HG03378 (cell line): ENCODE measurements around the gene ZNF219.

Experiments used
- ATAC-seq: cut with Tn5 transposase; IDR thresholded peaks from one replicate; pipeline ENCODE4 v1.9.1; 2021; ENCODE audit warnings: mild to moderate bottlenecking, moderate library complexity; ENCODE audit not compliant: unreplicated experiment

ZNF219 gene

DNA sequence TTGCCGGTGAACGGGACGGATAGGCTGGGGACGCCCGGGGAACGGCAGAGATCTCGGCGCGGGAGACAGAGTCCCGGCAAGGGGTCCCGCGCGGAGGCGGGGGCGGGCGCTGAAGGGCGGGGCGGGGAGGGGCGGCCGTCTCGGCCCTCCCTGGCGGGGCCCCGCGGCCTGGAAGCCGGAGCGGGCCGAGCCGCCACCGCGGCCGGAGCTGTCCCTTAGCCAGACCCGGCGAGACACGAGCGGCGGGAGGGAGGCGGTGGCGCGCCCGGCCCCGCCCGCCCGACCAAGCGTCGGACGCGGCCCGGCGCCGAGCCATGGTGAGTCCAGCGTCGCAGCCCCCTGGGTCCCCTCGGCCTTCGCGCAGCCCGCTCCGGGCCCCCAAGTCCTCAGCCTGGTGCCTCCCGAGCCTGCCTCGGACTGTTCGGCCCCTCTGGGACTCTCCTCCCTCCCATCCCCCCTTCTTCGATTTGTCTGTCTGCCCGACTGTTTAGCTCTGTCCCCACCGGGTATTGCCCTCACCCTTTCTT lies 28.3 kb downstream of the ZNF219 start, which contains the start of gene ARHGEF40:
Gene ARHGEF40, plus strand, starts transcription at position 222 of the 527 bp plus-strand sequence. Its CDS starts 93 bp downstream, at position 315.
- ATAC-seq, result no peak

DNA sequence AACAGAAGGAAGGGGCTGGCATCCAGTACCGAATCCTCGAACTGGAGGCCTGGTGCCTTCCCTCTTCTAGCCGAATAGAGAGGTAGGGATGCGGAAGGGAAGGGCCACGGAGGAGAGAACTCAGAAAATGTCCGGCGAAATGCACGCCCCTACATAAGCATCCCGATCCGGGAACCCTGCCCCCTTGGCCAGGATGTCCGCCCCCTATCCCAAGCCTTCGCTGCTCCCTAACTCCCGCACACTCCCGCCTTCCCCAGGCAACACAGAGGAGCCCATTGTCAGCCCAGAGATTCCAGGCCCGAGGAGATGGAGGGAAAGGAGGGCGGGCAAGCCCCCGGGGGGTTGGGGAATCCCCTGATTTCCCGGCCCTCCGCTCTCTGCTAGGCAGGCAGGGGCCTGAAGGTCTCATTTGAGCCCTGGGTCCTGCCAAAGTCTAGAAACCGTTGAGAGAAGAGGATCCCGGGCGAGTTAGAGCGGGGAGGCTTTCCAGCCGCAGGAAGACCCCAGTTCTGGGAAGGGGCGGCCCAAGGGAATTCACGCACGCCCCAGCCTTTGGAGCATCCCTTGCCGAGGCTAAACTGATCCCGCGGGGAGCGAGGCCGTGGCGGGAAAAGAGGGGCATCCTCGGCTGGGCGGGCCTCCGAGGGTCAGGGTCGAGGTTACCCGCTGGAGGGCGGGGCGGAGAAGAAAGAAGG lies 28.9 kb downstream of the ZNF219 start:
- no peak for ATAC-seq

DNA sequence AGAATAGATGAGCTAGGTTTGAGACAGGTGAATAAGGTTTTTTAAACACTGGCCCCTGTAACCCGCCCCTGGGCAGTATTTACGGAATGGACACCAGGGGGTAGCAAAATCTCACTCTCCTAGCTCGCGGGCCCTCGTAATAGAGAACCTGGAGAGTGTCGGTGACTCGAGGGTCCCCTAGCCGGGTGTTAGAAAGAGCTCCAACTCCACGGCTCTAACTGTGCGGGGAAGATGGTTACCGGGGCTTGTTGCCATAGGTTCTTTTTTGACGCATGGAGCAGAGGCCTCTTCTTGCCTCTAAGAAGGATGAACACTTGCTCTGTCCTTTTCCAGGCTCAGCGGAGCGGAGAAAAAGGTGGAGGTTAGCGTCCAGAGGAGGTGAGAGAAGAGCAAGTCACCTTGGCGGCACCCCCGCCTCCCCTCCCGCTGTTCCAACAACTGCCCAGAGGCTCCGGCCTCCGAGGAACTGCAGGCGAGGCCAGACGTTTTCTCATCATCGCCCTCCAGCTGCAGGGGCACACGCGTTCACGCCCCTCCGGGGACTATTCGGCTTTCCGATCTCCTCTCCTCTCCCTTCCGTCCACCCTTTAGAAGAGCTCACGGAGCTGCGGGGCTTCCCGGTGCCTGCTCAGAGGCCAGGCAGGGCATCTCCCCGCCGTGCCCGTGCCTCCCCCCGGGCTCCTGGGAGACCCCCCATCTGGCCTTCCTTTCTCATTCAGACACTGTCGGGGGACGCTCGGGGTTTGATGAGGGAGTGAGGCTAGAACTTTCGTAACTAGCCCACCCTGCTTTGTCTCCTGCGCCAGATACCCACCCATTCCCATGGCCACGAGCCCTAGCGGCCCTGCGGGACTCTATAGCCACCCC lies 29.7 kb downstream of the ZNF219 start:
- ATAC-seq, result no peak

DNA sequence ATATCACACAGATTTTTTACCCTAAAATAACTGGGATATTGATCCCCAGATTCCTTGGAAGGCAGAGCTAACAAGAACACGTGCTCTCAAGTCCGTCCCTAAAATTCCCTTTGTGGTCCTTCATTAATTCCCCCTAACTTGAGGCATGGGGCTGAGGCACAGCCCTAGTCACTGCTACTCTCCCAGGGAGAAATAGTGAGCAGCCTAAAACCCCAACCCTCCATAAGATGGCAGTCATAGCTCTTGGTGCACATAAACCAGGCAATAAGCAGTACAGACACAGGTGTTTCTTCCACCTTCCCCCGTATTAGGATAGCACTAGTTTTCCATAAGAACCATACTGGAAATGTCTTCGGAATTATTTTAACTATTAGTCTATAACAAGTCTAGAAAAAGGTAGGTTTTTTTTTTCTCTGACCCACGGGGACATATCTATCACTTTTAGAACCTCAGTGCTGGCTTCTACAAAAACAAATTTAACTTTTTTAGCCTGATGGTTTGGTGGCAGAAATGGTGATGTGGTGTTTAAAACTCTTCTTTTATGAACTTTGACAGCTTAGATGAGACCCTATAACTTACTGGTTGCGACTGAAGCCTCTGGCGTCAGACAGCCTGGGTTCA lies 31.5 kb downstream of the ZNF219 start:
- no peak for ATAC-seq

DNA sequence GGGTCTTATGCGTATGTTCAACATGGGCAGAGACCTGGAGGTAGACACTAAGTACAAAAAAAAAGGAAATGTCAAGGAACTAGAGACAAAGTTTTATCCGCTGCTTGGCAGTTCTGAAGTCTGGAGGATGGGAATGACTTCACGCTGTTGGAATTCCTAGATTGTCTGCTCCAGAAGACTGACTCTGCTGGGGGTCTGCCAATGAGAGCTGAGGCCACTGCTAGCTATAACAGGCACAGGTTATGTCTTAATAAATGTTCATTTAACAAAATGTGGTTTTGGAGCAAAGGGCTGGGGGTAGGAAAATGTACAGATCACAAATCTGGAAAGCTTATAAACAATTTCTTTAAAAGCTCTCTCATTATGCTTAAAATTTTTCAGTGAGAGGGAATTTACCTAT lies 35.0 kb downstream of the ZNF219 start:
- no peak for ATAC-seq

DNA sequence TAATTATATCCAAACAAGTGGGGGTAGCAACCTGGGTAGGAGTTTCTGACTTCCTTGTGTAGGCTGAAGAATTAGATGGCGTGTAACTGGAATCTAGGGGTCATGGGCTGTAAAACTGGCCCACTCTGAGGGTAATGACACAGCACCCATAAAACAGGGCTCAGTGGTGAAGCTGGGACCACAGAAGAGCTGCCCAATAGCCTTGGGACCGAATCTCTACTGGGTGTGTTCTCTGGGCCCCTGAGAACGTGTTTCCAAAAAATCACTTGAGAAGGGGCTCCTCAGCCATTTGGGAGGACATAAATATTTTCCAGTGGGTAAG lies 37.1 kb downstream of the ZNF219 start:
- ATAC-seq, result no peak

DNA sequence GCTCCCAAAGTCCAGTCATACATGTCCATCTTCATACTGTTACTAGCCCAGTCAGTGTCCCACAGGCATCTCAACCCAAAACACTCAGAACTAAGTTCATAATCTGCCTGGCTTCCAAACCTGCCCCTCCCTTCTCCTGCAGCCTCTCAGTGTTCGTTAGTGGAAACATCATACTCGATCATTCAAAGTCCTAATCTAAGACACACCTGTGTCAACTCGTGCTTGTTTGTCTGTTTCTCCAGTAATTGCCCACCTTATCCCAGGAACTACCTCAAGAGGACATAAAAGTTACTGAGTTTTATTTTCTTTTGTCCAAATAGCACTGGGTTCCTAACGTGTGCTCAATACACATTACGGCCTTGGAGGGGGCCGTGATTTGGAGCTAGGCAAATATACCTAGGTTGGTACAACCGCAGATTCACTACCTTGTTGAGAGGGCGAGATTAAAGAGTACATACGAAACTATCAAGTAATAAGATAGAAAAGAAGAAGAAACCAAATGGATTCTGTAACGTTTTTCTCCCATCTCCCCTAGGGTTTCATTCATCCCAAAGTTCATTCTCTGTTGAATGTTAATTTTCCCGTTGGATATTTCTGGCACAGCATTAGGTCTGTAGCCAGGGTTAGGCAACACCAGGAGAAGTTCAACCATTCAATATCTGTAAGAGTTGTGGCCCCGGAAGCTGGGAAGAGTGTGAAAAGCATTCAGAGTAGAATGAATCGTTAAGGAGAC lies 37.7 kb downstream of the ZNF219 start:
- no peak for ATAC-seq

DNA sequence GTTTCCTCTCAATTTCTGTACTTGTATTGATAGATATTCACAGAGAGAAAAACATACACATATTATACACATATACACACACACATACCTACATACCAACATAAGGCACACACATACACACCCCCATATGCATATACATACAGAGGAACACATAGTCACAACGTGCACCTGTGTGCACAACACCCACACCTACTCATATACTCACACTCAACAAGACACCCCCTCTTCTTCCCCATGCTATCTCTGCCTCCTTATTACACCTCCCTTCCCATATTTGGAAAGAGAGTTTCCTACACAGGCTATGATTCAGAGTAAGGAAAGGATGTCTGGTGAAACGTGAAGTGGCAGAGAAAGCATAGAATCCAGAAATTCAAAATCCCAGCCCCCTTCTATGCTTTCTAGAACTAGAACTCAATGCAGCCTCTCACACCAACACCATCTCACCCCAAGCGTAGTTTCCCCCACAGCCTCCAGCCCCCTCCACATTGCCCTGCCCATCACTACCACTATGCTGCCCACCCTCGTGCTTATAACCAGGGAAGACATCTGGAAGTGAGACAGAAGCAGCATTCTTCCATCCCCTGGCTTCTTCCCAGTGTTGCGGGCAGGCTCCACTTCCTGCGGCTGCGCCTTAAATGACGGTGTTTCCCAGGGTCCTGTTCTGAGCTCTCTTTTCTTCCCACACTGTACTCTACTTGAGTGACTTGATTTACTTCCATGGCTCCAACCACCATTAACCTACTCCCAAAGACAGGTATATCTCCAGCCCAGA lies 38.4 kb downstream of the ZNF219 start:
- ATAC-seq, result no peak

DNA sequence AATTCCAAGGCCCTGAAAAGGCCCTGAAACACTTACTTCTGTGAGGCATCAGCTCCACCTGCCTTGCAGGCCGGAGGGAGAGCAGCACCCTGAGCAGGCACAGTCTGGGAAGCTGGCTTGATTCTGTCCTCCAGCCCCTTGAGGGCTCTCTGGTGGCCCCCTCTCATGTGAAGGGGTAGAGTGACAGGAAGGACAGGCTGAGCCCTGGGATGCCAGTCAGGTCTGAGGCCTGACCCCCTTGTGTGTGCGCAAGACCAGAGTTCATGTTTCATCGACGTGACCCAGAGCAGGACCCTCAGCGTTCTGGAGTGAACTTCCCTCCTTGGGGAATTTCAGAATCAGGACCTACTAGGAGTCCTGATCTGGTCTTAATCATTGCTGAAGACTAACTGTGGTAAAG lies 39.6 kb downstream of the ZNF219 start:
- ATAC-seq, result no peak

DNA sequence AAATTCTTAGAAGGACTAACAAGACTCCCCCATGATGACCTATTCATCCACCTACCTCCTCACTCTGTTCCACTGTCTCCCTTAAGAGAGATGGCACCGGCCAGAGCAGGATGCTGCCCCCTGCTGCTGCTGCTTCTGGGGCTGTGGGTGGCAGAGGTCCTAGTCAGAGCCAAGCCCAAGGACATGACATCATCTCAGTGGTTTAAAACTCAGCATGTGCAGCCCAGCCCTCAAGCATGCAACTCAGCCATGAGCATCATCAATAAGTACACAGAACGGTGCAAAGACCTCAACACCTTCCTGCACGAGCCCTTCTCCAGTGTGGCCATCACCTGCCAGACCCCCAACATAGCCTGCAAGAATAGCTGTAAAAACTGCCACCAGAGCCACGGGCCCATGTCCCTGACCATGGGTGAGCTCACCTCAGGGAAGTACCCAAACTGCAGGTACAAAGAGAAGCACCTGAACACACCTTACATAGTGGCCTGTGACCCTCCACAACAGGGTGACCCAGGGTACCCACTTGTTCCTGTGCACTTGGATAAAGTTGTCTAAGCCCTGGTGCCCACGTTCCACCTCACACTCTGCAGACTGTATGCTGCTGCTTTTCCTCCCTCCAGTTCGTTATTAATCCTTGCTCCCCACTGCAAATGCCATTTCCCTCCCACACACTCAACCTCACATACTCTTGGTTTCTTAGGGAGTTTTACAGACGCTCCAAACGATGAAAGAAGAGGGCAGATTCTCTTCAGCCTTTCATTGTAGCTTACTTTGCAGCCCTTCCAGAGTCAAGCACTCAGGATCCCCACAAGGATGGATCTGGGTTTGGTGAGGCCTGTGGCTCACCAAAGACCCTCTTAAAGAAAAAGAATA lies 40.4 kb downstream of the ZNF219 start, which contains the start of gene RNASE8:
Gene RNASE8, plus strand, starts transcription at position 20 of the 873 bp plus-strand sequence. Its CDS starts 71 bp downstream, at position 91.
- no peak for ATAC-seq

DNA sequence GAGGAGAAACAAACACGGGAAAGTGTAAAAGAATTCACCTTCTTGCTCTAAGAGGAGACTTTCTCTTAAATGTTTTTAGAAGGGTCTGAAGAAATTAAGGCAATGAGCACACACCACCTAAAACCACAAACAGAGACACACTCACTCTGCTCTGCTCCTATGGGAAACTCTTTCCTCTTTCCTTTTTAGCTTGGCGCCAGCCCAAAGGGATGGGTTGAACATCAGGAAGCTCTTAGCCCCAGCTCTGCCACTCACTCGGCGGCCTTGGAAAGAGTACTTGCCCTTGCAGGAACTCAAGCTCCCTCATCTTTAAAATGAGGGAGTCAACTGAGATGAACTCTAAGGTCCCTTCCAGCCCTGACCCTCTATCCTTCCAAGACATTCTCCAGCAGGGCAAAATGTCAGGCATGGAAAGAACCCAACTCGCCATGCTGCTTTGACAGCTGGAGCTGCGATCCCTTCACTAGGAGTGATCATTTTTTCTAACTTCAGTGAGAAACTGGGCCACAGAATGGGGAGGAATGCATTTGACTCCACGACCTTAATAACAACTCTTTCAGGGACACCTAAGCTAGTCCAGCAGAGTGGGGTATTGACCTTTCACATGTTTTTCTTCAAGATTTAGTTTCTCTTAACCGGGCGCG lies 41.8 kb downstream of the ZNF219 start:
- no peak for ATAC-seq

DNA sequence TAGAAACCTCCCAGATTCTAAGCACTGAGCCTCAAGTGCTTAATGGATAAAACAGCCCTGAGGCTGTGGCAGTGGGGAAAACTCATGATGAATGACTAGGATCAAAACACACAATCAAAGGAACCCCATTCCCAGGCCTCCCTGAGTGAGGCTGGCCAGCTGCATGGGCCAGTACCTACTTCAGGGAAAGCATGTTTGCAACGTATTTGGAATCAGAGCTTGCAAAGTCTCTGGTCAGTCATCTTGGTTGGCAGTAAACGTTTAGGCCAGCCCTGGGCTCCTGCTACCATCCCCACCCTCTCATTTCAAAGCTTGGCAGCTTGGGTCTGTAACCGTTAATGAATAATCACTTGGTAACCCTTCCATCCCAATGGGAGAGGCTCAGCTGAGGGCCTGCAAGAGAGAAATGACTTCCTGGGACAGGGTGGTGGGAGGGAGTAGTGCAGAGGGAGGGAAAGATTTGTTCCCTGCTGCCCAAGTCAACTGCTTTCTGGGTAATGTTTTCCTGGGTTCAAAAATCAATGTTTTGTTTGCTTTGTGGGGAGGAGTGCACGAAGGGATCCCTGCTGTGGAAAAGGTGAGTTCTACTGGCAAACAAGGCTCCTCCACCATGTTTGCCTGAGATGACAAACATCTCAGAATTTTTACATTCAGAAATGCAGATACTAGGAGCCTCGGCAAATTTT lies 42.9 kb downstream of the ZNF219 start:
- no peak for ATAC-seq

DNA sequence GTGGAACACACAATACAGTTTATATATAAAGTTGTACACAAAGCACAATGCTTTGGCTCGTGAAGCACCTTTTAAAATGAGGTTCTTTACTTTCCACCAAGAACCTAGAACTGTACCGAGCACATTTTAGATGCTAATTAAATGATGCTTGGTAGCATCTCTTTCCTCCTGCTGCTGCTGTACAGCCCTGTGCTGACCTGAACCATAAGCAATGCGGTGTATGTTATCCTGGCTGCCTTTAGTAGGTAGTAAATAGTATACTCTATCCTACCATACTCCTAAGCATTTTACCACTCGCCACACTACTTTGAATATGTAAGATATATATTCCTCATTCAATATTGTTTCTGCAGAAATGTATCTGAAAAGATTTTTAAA lies 43.7 kb downstream of the ZNF219 start:
- ATAC-seq, result no peak

DNA sequence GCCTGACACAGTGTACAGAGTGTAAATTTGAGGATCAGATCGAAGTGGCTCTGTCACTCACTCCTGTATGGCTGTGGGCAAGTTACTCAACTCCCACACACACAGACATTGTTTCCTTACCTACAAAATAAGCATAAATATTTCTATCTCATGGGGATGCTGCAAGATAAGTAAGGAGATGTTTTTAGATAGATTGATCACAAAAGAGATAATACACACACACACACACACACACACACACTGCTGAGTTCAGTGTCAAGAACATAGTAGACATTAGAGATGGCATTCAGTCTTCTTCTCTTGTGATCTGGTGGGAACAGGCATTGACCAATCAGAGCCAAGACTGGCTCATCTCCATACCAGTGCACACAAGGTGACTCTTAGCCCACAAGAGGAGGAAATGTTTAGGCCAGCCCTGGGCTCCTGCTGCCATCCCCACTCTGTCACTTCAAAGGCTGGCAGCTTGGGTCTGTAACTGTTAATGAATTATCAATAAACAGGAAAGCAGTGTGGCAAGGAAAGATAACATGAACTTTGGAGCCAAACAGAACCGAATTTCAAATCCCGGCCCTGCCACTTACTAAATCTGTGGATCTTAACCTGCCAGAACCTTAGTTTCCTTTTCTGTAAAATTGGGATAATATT lies 44.2 kb downstream of the ZNF219 start:
- no peak for ATAC-seq

DNA sequence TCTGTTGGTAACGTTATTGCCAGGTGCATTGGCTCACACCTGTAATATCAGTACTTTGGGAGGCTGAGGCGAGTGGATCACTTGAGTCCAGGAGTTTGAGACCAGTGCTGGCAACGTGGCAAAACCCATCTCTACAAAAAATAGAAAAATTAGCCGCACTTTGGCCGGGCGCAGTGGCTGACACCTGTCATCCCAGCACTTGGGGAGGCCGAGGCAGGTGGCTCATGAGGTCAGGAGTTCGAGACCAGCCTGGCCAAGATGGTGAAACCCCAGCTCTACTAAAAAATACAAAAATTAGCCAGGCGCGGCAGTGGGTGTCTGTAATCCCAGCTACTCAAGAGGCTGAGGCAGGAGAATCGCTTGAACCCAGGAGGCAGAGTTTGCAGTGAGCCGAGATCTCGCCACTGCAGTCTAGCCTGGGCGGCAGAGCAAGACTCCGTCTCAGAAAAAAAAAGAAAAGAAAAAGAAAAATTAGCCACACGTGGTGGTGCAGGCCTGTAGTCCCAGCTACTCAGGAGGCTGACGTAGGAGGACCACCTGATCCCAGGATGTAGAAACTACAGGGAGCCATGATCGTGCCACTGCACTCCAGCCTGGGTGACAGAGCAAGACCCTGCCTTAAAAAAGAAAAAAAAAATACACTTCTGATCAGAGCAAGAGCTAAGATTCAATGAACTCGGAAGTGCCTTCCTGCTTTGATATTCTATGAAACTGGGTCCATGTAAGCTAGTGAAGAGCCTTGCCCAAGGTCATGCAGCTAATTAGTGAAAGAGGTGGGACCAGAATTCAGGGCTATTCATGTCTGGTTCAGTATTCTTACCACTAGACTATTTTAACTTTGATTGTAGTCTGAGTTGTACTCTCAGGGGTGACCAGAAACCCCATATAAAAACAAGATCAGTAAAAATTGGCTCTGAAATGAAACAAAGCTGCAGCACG lies 45.0 kb downstream of the ZNF219 start:
- no peak for ATAC-seq

DNA sequence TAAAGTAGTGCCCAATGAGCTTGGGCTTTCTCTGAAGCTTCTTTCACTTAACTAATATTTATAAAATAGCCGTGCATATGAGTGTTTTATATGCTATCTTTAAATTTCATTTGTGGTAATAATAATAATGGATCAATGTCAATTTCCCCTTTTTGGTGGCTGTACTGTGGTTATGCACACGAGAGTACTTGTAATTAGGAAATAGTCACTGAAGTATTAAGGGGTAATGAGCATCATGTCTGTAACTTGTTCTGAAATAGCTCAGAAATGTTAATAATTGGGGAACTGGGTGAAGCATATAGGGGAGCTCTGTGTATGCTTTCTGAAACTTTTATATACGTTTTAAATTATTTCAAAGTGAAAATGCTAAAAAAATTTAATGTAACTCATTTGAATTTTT lies 47.9 kb downstream of the ZNF219 start:
- ATAC-seq, result no peak

DNA sequence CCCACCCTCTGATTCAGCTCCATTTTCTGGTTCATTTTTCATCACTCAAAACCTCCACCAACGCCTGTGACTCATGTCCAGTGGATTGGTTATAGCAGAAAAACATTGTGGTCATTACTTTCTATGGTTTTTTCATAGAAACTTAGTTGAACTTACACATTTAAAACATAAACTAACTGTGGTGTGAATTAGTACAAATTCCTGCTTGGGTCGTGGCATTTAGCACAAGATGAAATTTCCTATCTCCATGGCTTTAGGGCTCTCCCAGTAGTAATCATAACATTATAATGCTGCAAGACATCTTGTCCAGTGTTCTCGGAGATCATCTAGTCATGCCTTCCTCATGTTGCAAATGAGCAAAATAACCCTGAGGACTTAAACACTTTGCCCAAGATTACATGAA lies 49.2 kb downstream of the ZNF219 start:
- ATAC-seq, result no peak
